SK-N-SH (cell line): Measurements from ENCODE around the gene FRK. TPM values are rescaled to one million over a fixed set of nuclear protein-coding genes. Genes with fewer than 3 reads are reported as not detected.

Experiments
- CTCF ChIA-PET: fragments of 300-600, 350-600 bp; formaldehyde crosslinking; extraction: SDS; loops from one replicate; lab custom pipeline; 2021; lab: Yijun Ruan, JAX
- POLR2A ChIA-PET: fragments of 350-600 bp; sonication (Branson Sonifier 250); formaldehyde crosslinking; extraction: SDS; loops from one replicate; lab custom pipeline; 2020; ENCODE audit warnings: antibody characterized with exemption, inconsistent platforms; lab: Yijun Ruan, JAX
- DNase-seq: peaks from one replicate; pipeline ENCODE4 v3.0.0; 2012
- H2AFZ ChIP-seq: fragments of 200-600 bp; sonication (generic); 2 replicates; pipeline ENCODE4 v1.8.1; 2016; ENCODE audit warnings: antibody characterized with exemption, mild to moderate bottlenecking, low read depth
- H3F3A ChIP-seq: fragments of 200-600 bp; sonication (generic); replicated peaks from 2 replicates; pipeline ENCODE3; 2016; ENCODE audit warnings: antibody characterized with exemption, mild to moderate bottlenecking; ENCODE audit not compliant: insufficient read depth
- H3K27ac ChIP-seq, 2 experiments: fragments of 200-500 bp in 1 of 2; fragments of 200-600 bp in 1 of 2; sonication (Bioruptor generic) in 1 of 2; sonication (generic), shearing (Covaris generic) in 1 of 2; 2 replicates each; pipeline versions ENCODE4 v1.5.1 to v1.6.1; 2014 to 2016; ENCODE audit warnings: low read depth in 2 of 2, inconsistent platforms in 1 of 2, low read length in 1 of 2, mild to moderate bottlenecking in 1 of 2, mixed read lengths in 1 of 2
- H3K27me3 ChIP-seq: fragments of 200-600 bp; sonication (generic), shearing (Covaris generic); 2 replicates; pipeline ENCODE4 v1.6.1; 2016; ENCODE audit warnings: mixed run types; ENCODE audit not compliant: insufficient read depth
- H3K36me3 ChIP-seq, 2 experiments: fragments of 200-500 bp in 1 of 2; fragments of 200-600 bp in 1 of 2; sonication (Bioruptor generic) in 1 of 2; sonication (generic) in 1 of 2; replicated peaks in 1 of 2; 2 replicates each; pipeline versions ENCODE3 to v1.5.1; 2014 to 2016; ENCODE audit warnings: low read length in 1 of 2, mild to moderate bottlenecking in 1 of 2; ENCODE audit not compliant: insufficient read depth in 2 of 2, control insufficient read depth in 1 of 2
- H3K4me1 ChIP-seq, 2 experiments: fragments of 200-500 bp in 1 of 2; fragments of 200-600 bp in 1 of 2; sonication (Bioruptor generic) in 1 of 2; sonication (generic), shearing (Covaris generic) in 1 of 2; 2 replicates each; pipeline versions ENCODE4 v1.5.1 to v1.6.1; 2014 to 2016; ENCODE audit warnings: low read depth in 1 of 2, low read length in 1 of 2, mixed run types in 1 of 2; ENCODE audit not compliant: insufficient read depth in 2 of 2, control insufficient read depth in 1 of 2
- H3K4me2 ChIP-seq: fragments of 200-600 bp; sonication (generic), shearing (Covaris generic); 2 replicates; pipeline ENCODE4 v1.6.1; 2017; ENCODE audit warnings: mixed run types
- H3K4me3 ChIP-seq, 2 experiments: fragments of 200-500 bp in 1 of 2; fragments of 200-600 bp in 1 of 2; sonication (Bioruptor generic) in 1 of 2; sonication (generic), shearing (Covaris generic) in 1 of 2; 2 replicates each; pipeline versions ENCODE4 v1.5.1 to v1.8.1; 2014 to 2016; ENCODE audit warnings: low read depth in 2 of 2, inconsistent platforms in 1 of 2, low read length in 1 of 2, mild to moderate bottlenecking in 1 of 2, mixed read lengths in 1 of 2, moderate library complexity in 1 of 2
- H3K79me2 ChIP-seq: fragments of 200-600 bp; sonication (generic); 2 replicates; pipeline ENCODE4 v1.8.1; 2017; ENCODE audit warnings: mild to moderate bottlenecking; ENCODE audit not compliant: insufficient read depth
- H3K9ac ChIP-seq: fragments of 200-600 bp; sonication (generic); 2 replicates; pipeline ENCODE4 v1.6.1; 2017; ENCODE audit warnings: mixed run types
- H3K9me2 ChIP-seq: fragments of 200-600 bp; sonication (generic); 2 replicates; pipeline ENCODE4 v1.6.1; 2017; ENCODE audit warnings: mixed run types
- H3K9me3 ChIP-seq: fragments of 200-600 bp; sonication (generic); 2 replicates; pipeline ENCODE4 v1.6.1; 2017; ENCODE audit warnings: mixed run types, mild to moderate bottlenecking, moderate library complexity
- H4K20me1 ChIP-seq: fragments of 200-600 bp; sonication (generic); 2 replicates; pipeline ENCODE4 v1.6.1; 2017; ENCODE audit warnings: mild to moderate bottlenecking, mixed run types; ENCODE audit not compliant: insufficient read depth
- EZH2phosphoT487 ChIP-seq: fragments of 200-600 bp; sonication (generic); IDR thresholded peaks from 2 replicates; pipeline ENCODE4 v1.6.1; 2017; ENCODE audit warnings: low read depth, mixed run types, mild to moderate bottlenecking, antibody characterized with exemption, moderate library complexity, borderline replicate concordance
- GABPA ChIP-seq: IDR thresholded peaks from 2 replicates; pipeline ENCODE4 v1.4.0; 2012; ENCODE audit warnings: low read depth, mild to moderate bottlenecking
- NRF1 ChIP-seq: IDR thresholded peaks from 2 replicates; pipeline ENCODE4 v1.6.1; 2012; ENCODE audit warnings: low read depth, mild to moderate bottlenecking, low read length
- POLR2AphosphoS5 ChIP-seq: IDR thresholded peaks from 2 replicates; pipeline ENCODE4 v1.6.1; 2012; ENCODE audit warnings: low read depth, low read length
- REST ChIP-seq: IDR thresholded peaks from 2 replicates; pipeline ENCODE4 v1.6.1; 2012; ENCODE audit warnings: mild to moderate bottlenecking, low read depth, low read length, moderate library complexity
- RFX5 ChIP-seq: IDR thresholded peaks from 2 replicates; pipeline ENCODE4 v1.6.1; 2012; ENCODE audit warnings: mild to moderate bottlenecking, improper control_type of control experiment, low read length
- RXRA ChIP-seq: IDR thresholded peaks from 2 replicates; pipeline ENCODE4 v1.4.0; 2012; ENCODE audit warnings: low read depth, mild to moderate bottlenecking, borderline replicate concordance
- SMC3 ChIP-seq: IDR thresholded peaks from 2 replicates; pipeline ENCODE4 v1.6.1; 2012; ENCODE audit warnings: low read depth, low read length, improper control_type of control experiment
- TCF12 ChIP-seq: IDR thresholded peaks from 2 replicates; pipeline ENCODE4 v1.4.0; 2012
- YY1 ChIP-seq: IDR thresholded peaks from 2 replicates; pipeline ENCODE4 v1.4.0; 2012; ENCODE audit warnings: low read depth, mild to moderate bottlenecking
- polyA plus RNA-seq, 3 experiments: library from polyadenylated mRNA; depleted of rRNA; stranded (reverse); fragments of >200 nt; gene quantifications; 2 replicates each; pipeline ENCODE4 v1.2.3, GENCODE V29; 2012
- TF ChIP-seq, protein P1 (sequence below): IDR thresholded peaks from 2 replicates; pipeline ENCODE4 v1.4.0; 2012; ENCODE audit warnings: low read depth
- TF ChIP-seq, protein P2 (sequence below): IDR thresholded peaks from 2 replicates; pipeline ENCODE4 v1.4.0; 2012; ENCODE audit warnings: low read depth, borderline replicate concordance

FRK gene
- polyA plus RNA-seq, 1 of the 3 experiments (the other 2 are of a cell fraction) = under 0.01 TPM

GRCh38 chr6:116015561-116015960 lies 45.1 kb downstream of the FRK start:
- DNase-seq = no peak
- Histone ChIP-seq H3K27me3 (no peaks in the 10 kb centered on the region), H4K20me1 (no peaks in the 10 kb centered on the region), H3K4me3 (no peak overlapping the region), H3K9me2 (no peaks in the 10 kb centered on the region), H3F3A (no peaks in the 10 kb centered on the region), H3K79me2 (no peaks in the 10 kb centered on the region), H3K9ac (no peak overlapping the region), H3K9me3 (no peaks in the 10 kb centered on the region), H3K36me3 (no peaks in the 10 kb centered on the region), H3K27ac (no peak overlapping the region), H3K4me1 (no peaks in the 10 kb centered on the region; a peak in 1 of 4 replicates), H2AFZ (no peak overlapping the region), H3K4me2 (no peak overlapping the region)
- no peak for TF ChIP-seq EZH2phosphoT487
- no peak for TF ChIP-seq GABPA
- no peak for TF ChIP-seq POLR2AphosphoS5
- TF ChIP-seq RFX5 = no peak
- no peak for TF ChIP-seq RXRA
- no peak for TF ChIP-seq SMC3
- TF ChIP-seq NRF1 = no peak
- TF ChIP-seq, protein P1, sequence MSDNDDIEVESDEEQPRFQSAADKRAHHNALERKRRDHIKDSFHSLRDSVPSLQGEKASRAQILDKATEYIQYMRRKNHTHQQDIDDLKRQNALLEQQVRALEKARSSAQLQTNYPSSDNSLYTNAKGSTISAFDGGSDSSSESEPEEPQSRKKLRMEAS = no peak
- TF ChIP-seq TCF12 = no peak
- TF ChIP-seq REST = no peak
- ChIA-PET CTCF (interaction anchor here (1.0 kb wide), 1 partner anchor 29 kb away, joined by 3 read pairs; no protein-coding TSS in a partner anchor), POLR2A (no interaction called here)

GRCh38 chr6:116012951-116013350 lies 47.7 kb downstream of the FRK start:
- Histone ChIP-seq H3K4me1 (peaks cover 0 to 3% of the 10 kb centered on the region in 2 experiments; a peak in 1 of 4 replicates), H3K36me3 (no peaks in the 10 kb centered on the region), H3K27ac (no peak overlapping the region), H3K9ac (no peak overlapping the region), H3K4me3 (no peak overlapping the region), H4K20me1 (no peaks in the 10 kb centered on the region), H3K27me3 (no peaks in the 10 kb centered on the region), H3K9me3 (no peaks in the 10 kb centered on the region), H3F3A (no peaks in the 10 kb centered on the region), H3K79me2 (no peaks in the 10 kb centered on the region), H3K9me2 (no peaks in the 10 kb centered on the region), H3K4me2 (no peak overlapping the region), H2AFZ (no peak overlapping the region)
- CTCF ChIA-PET = interaction anchor here (1.0 to 3.4 kb wide), 5 partner anchors 11 to 87 kb away, joined by 3 to 15 read pairs (median 3); partner anchors contain the start of gene NT5DC1
- no peak for DNase-seq
- no peak for TF ChIP-seq SMC3
- TF ChIP-seq RXRA = no peak
- TF ChIP-seq, protein P2, sequence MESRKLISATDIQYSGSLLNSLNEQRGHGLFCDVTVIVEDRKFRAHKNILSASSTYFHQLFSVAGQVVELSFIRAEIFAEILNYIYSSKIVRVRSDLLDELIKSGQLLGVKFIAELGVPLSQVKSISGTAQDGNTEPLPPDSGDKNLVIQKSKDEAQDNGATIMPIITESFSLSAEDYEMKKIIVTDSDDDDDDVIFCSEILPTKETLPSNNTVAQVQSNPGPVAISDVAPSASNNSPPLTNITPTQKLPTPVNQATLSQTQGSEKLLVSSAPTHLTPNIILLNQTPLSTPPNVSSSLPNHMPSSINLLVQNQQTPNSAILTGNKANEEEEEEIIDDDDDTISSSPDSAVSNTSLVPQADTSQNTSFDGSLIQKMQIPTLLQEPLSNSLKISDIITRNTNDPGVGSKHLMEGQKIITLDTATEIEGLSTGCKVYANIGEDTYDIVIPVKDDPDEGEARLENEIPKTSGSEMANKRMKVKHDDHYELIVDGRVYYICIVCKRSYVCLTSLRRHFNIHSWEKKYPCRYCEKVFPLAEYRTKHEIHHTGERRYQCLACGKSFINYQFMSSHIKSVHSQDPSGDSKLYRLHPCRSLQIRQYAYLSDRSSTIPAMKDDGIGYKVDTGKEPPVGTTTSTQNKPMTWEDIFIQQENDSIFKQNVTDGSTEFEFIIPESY = no peak
- no peak for TF ChIP-seq RFX5
- TF ChIP-seq NRF1 = no peak
- TF ChIP-seq YY1 = no peak
- POLR2A ChIA-PET = no interaction called here
